A673 (cell line): ENCODE results near the gene GSTA2. TPM values are rescaled to one million over a fixed set of nuclear protein-coding genes. Genes with fewer than 3 reads are reported as not detected.
"Not testable (repeated sequence)": the region's sequence is repeated elsewhere in the genome, so short reads cannot be mapped to it uniquely, and the experiment has no call there.

Source experiments
- BruUV-seq: library from RNA; stranded (reverse); fragments of 400-500 nt; replicated peaks from 2 replicates; lab custom pipeline; 2021; lab: Mats Ljungman, UMichigan
- CTCF ChIA-PET: fragments of 300-600 bp; sonication (Branson Sonifier 250); formaldehyde crosslinking; loops from one replicate; lab custom pipeline; 2022; ENCODE audit warnings: antibody characterized with exemption; lab: Charles Lee
- POLR2A ChIA-PET: fragments of 300-600 bp; sonication (Branson Sonifier 250); formaldehyde crosslinking; loops from one replicate; lab custom pipeline; 2022; ENCODE audit warnings: antibody characterized with exemption; ENCODE audit not compliant: low non-redundant PET; lab: Charles Lee
- DNase-seq: peaks from one replicate; pipeline ENCODE4 v3.0.0-alpha.2; 2015; ENCODE audit warnings: low spot score
- H3K27ac ChIP-seq: fragments of 200-600 bp; sonication (generic); 2 replicates; pipeline ENCODE4 v1.5.1; 2016; ENCODE audit warnings: mixed run types, low read depth, mild to moderate bottlenecking, mixed read lengths, antibody characterized with exemption, low read length; ENCODE audit not compliant: poor library complexity, severe bottlenecking
- H3K27me3 ChIP-seq: fragments of 200-600 bp; sonication (generic); replicated peaks from 2 replicates; pipeline ENCODE4 v1.6.1; 2017; ENCODE audit warnings: mixed run types, low read depth, mild to moderate bottlenecking, mixed read lengths, antibody characterized with exemption, low read length; ENCODE audit not compliant: insufficient read depth, poor library complexity
- H3K36me3 ChIP-seq: fragments of 200-600 bp; sonication (generic); 2 replicates; pipeline ENCODE4 v1.6.1; 2016; ENCODE audit warnings: mixed run types, mild to moderate bottlenecking, mixed read lengths, antibody characterized with exemption, low read length; ENCODE audit not compliant: insufficient read depth, poor library complexity, severe bottlenecking
- H3K4me1 ChIP-seq: fragments of 200-600 bp; sonication (generic); 2 replicates; pipeline ENCODE4 v1.6.1; 2017; ENCODE audit warnings: mixed run types, mild to moderate bottlenecking, mixed read lengths, antibody characterized with exemption, low read length; ENCODE audit not compliant: insufficient read depth, poor library complexity, severe bottlenecking
- H3K4me3 ChIP-seq: fragments of 200-600 bp; sonication (generic); 2 replicates; pipeline ENCODE4 v1.5.1; 2016; ENCODE audit warnings: low read depth, mixed run types, mild to moderate bottlenecking, mixed read lengths, low read length; ENCODE audit not compliant: poor library complexity, severe bottlenecking
- H3K9me3 ChIP-seq: fragments of 200-600 bp; sonication (generic); 2 replicates; pipeline ENCODE4 v1.6.1; 2016; ENCODE audit warnings: mixed run types, low read depth, mild to moderate bottlenecking, mixed read lengths, antibody characterized with exemption, low read length; ENCODE audit not compliant: poor library complexity, severe bottlenecking
- EZH2 ChIP-seq: fragments of 200-600 bp; sonication (generic); IDR thresholded peaks from 2 replicates; pipeline ENCODE4 v1.6.1; 2017; ENCODE audit warnings: borderline replicate concordance, low read depth, mild to moderate bottlenecking, mixed read lengths, antibody characterized with exemption, low read length; ENCODE audit not compliant: poor library complexity, severe bottlenecking
- intact Hi-C: fragments of 100-400 bp; cut with micrococcal nuclease; formaldehyde crosslinking; loops from one replicate; pipeline ENCODE4 v1.10.0; 2022; ENCODE audit not compliant: unreplicated experiment
- total RNA-seq: library from RNA; stranded (reverse); gene quantifications from 2 replicates; pipeline ENCODE4 v1.2.3, GENCODE V29; 2021
- TF ChIP-seq, protein P1 (sequence below): fragments of 300-800, 200-600 bp; sonication (generic); conservative IDR thresholded peaks from 2 replicates; pipeline ENCODE4 v1.5.1; 2017; ENCODE audit warnings: low read depth, mild to moderate bottlenecking, antibody characterized with exemption, low read length, moderate library complexity, mixed read lengths

Gene GSTA2
- total RNA-seq, 1 experiment from 2014 or later: not detected

DNA sequence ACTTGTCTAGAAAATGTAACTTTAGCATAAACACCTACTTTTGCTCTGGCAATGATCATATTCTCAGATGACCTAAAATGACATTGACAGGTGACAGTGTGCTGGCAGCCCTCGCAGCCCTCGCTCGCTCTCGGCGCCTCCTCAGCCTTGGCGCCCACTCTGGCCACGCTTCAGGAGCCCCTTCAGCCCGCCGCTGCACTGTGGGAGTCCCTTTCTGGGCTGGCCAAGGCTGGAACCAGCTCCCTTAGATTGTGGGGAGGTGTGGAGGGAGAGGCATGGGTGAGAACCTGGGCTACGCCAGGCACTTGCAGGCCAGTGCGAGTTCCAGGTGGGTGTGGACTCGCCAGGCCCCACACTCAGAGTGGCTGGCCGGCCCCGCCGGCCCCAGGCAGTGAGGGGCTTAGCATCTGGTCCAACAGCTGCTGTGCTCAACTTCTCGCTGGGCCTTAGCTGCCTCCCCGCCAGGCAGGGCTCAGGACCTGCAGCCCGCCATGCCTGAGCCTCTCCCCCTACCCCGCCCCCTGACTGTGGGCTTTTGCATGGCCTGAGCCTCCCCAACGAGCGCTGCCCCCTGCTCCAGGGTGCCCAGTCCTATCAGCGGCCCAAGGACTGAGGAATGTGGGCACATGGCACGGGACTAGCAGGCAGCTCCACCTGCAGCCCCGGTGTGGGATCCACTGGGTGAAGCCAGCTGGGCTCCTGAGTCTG, 23.1 kb upstream of the GSTA2 start:
- no TSS peak for BruUV-seq
- Histone ChIP-seq H3K4me1 (no peaks in the 10 kb centered on the region), H3K27me3 (no peaks in the 10 kb centered on the region), H3K9me3 (no peaks in the 10 kb centered on the region), H3K4me3 (no peak overlapping the region), H3K36me3 (no peaks in the 10 kb centered on the region), H3K27ac (no peak overlapping the region)
- TF ChIP-seq, protein P1, sequence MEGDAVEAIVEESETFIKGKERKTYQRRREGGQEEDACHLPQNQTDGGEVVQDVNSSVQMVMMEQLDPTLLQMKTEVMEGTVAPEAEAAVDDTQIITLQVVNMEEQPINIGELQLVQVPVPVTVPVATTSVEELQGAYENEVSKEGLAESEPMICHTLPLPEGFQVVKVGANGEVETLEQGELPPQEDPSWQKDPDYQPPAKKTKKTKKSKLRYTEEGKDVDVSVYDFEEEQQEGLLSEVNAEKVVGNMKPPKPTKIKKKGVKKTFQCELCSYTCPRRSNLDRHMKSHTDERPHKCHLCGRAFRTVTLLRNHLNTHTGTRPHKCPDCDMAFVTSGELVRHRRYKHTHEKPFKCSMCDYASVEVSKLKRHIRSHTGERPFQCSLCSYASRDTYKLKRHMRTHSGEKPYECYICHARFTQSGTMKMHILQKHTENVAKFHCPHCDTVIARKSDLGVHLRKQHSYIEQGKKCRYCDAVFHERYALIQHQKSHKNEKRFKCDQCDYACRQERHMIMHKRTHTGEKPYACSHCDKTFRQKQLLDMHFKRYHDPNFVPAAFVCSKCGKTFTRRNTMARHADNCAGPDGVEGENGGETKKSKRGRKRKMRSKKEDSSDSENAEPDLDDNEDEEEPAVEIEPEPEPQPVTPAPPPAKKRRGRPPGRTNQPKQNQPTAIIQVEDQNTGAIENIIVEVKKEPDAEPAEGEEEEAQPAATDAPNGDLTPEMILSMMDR: no peak
- TF ChIP-seq EZH2: no peak
- ChIA-PET CTCF (interaction anchor here (0.6 kb wide), 1 partner anchor 451 kb away, joined by 3 read pairs; no protein-coding TSS in a partner anchor), POLR2A (no interaction called here)
- intact Hi-C loops: loop anchor here (1.0 kb wide), 1 partner anchor 40 kb away; no protein-coding TSS in a partner anchor
- DNase-seq: no peak

GRCh38 chr6:52782696-52783274, 19.5 kb upstream of the GSTA2 start:
- not testable (repeated sequence) for H3K27me3 ChIP-seq, BruUV-seq

DNA sequence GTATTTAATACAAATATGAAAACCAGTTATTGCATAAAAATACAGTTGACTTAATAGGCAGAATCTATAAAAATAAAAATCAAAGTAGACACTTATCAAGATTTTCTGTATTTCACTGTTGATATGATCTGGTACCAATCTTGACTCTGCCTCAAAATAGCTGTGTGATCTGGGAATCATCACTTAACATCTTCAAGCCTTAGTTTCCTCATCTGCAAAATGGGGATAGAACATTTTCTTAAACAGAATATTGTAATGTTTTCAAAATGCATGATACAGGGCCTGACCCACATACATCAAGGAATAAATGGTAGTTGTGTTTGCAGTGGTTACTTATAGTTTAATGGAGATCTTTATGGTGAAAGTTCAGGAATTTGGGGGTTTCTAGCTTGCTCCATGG, 18.9 kb upstream of the GSTA2 start:
- POLR2A ChIA-PET, CTCF ChIA-PET: not testable (repeated sequence)

More at GRCh38 chr6:52782696-52783274, 19.5 kb upstream of the GSTA2 start:
- H3K27ac ChIP-seq, H3K9me3 ChIP-seq, DNase-seq, H3K4me1 ChIP-seq, intact Hi-C loops, H3K4me3 ChIP-seq, CTCF ChIA-PET, H3K36me3 ChIP-seq, POLR2A ChIA-PET: not testable (repeated sequence)

GRCh38 chr6:52779237-52779636, 16.0 kb upstream of the GSTA2 start:
- Histone ChIP-seq H3K4me1 (no peaks in the 10 kb centered on the region), H3K27ac (no peak overlapping the region), H3K4me3 (no peak overlapping the region), H3K36me3 (no peaks in the 10 kb centered on the region), H3K9me3 (no peaks in the 10 kb centered on the region), H3K27me3 (no peaks in the 10 kb centered on the region)
- ChIA-PET CTCF (no interaction called here), POLR2A (no interaction called here)
- intact Hi-C loops: no loop called here
- DNase-seq: no peak
- BruUV-seq: no TSS peak
- TF ChIP-seq EZH2: no peak
- TF ChIP-seq, protein P1: no peak

More for the DNA sequence above, 18.9 kb upstream of the GSTA2 start:
- DNase-seq, H3K27me3 ChIP-seq, H3K9me3 ChIP-seq, BruUV-seq, H3K36me3 ChIP-seq, H3K4me3 ChIP-seq, H3K27ac ChIP-seq, intact Hi-C loops, H3K4me1 ChIP-seq: not testable (repeated sequence)

DNA sequence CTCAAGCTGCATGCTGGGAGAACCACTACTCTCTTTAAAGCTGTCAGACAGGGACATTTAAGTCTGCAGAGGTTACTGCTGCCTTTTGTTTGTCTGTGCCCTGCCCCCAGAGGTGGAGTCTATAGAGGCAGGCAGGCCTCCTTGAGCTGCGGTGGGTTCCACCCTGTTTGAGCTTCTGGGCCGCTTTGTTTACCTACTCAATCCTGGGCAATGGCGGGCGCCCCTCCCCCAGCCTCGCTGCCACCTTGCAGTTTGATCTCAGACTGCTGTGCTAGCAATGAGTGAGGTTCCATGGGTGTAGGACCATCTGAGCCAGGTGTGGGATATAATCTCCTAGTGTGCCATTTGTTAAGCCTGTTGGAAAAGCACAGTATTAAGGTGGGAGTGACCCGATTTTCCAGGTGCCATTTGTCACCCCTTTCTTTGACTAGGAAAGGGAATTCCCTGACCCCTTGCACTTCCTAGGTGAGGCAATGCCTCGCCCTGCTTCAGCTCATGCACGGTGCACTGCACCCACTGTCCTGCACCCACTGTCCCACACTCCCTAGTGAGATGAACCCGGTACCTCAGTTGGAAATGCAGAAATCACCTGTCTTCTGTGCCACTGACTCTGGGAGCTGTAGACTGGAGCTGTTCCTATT, 13.6 kb upstream of the GSTA2 start:
- H3K27me3 ChIP-seq, BruUV-seq, intact Hi-C loops, H3K36me3 ChIP-seq, DNase-seq, H3K9me3 ChIP-seq, H3K4me1 ChIP-seq, H3K27ac ChIP-seq, CTCF ChIA-PET, POLR2A ChIA-PET, H3K4me3 ChIP-seq: not testable (repeated sequence)
